OCI-LY7 (cell line): ENCODE measurements around the gene GYG1. TPM values are rescaled to one million over a fixed set of nuclear protein-coding genes. Genes with fewer than 3 reads are reported as not detected.

Source experiments
- BruUV-seq: library from RNA; stranded (reverse); fragments of 400-500 nt; replicated peaks from 2 replicates; lab custom pipeline; 2021; lab: Mats Ljungman, UMichigan
- CTCF ChIA-PET: fragments of 300-600 bp; sonication (Branson Sonifier 250); formaldehyde crosslinking; loops from one replicate; lab custom pipeline; 2022; ENCODE audit warnings: antibody characterized with exemption; ENCODE audit not compliant: unreplicated experiment; lab: Charles Lee
- POLR2A ChIA-PET: fragments of 300-600 bp; sonication (Branson Sonifier 250); formaldehyde crosslinking; loops from one replicate; lab custom pipeline; 2022; ENCODE audit warnings: antibody characterized with exemption; lab: Charles Lee
- DNase-seq: peaks from one replicate; pipeline ENCODE4 v3.0.0-alpha.2; 2015; ENCODE audit warnings: low spot score
- H2AFZ ChIP-seq: fragments of 200-600 bp; sonication (generic), shearing (Covaris generic); 2 replicates; pipeline ENCODE4 v1.6.1; 2014; ENCODE audit warnings: mild to moderate bottlenecking, antibody characterized with exemption, low read length, moderate library complexity
- H3K27ac ChIP-seq: fragments of 200-600 bp; sonication (generic); 2 replicates; pipeline ENCODE4 v1.5.1; 2014; ENCODE audit warnings: mixed run types, low read depth, mild to moderate bottlenecking, moderate library complexity, low read length, inconsistent platforms; ENCODE audit not compliant: poor library complexity, severe bottlenecking
- H3K36me3 ChIP-seq: fragments of 200-600 bp; sonication (generic); 2 replicates; pipeline ENCODE4 v1.6.1; 2014; ENCODE audit warnings: mild to moderate bottlenecking, antibody characterized with exemption, low read length, moderate library complexity, mixed read lengths; ENCODE audit not compliant: insufficient read depth
- H3K4me1 ChIP-seq: fragments of 200-600 bp; sonication (generic); 2 replicates; pipeline ENCODE4 v1.5.1; 2014; ENCODE audit warnings: mild to moderate bottlenecking, low read length; ENCODE audit not compliant: insufficient read depth, poor library complexity, severe bottlenecking
- H3K4me2 ChIP-seq: fragments of 200-600 bp; sonication (generic); 2 replicates; pipeline ENCODE4 v1.6.1; 2014; ENCODE audit warnings: mild to moderate bottlenecking, low read length
- H3K4me3 ChIP-seq: fragments of 200-600 bp; sonication (generic); 2 replicates; pipeline ENCODE4 v1.5.1; 2014; ENCODE audit warnings: mild to moderate bottlenecking, low read depth, low read length; ENCODE audit not compliant: poor library complexity, severe bottlenecking
- H3K79me2 ChIP-seq: fragments of 200-600 bp; sonication (generic); 2 replicates; pipeline ENCODE4 v1.6.1; 2016; ENCODE audit warnings: low read depth, mild to moderate bottlenecking, low read length, moderate library complexity, mixed read lengths; ENCODE audit not compliant: insufficient read depth
- H3K9me2 ChIP-seq: fragments of 200-600 bp; sonication (generic); 2 replicates; pipeline ENCODE4 v1.6.1; 2016; ENCODE audit warnings: mild to moderate bottlenecking, low read length, mixed read lengths; ENCODE audit not compliant: insufficient read depth
- H3K9me3 ChIP-seq: fragments of 200-600 bp; sonication (generic); 2 replicates; pipeline ENCODE4 v1.6.1; 2014; ENCODE audit warnings: mild to moderate bottlenecking, mixed run types, low read length, mixed read lengths
- H4K20me1 ChIP-seq: fragments of 200-600 bp; sonication (generic); 2 replicates; pipeline ENCODE4 v1.6.1; 2014; ENCODE audit warnings: mild to moderate bottlenecking, antibody characterized with exemption, low read length, moderate library complexity, mixed read lengths; ENCODE audit not compliant: insufficient read depth
- EZH2phosphoT487 ChIP-seq: fragments of 200-600 bp; sonication (generic); IDR thresholded peaks from 2 replicates; pipeline ENCODE4 v1.6.1; 2018; ENCODE audit warnings: low read depth, borderline replicate concordance, mild to moderate bottlenecking, mixed run types, antibody characterized with exemption, low read length, moderate library complexity, mixed read lengths
- intact Hi-C: fragments of 100-400 bp; cut with micrococcal nuclease; formaldehyde crosslinking; loops from one replicate; pipeline ENCODE4 v1.10.0; 2022; ENCODE audit not compliant: unreplicated experiment
- total RNA-seq, 2 experiments: library from RNA; depleted of rRNA in 1 of 2; stranded (reverse); fragments of >200 nt in 1 of 2; shearing (Covaris generic) in 1 of 2; gene quantifications; 2 replicates each; pipeline ENCODE4 v1.2.3, GENCODE V29; 2014 to 2022
- TF ChIP-seq, protein P1 (sequence below): fragments of 200-600 bp; sonication (generic); conservative IDR thresholded peaks from 2 replicates; pipeline ENCODE4 v1.5.1; 2014; ENCODE audit warnings: mild to moderate bottlenecking, antibody characterized with exemption, low read length, moderate library complexity, mixed read lengths

GYG1 gene
- total RNA-seq, 2 experiments from 2014 or later = 11.5 to 53.6 TPM

DNA sequence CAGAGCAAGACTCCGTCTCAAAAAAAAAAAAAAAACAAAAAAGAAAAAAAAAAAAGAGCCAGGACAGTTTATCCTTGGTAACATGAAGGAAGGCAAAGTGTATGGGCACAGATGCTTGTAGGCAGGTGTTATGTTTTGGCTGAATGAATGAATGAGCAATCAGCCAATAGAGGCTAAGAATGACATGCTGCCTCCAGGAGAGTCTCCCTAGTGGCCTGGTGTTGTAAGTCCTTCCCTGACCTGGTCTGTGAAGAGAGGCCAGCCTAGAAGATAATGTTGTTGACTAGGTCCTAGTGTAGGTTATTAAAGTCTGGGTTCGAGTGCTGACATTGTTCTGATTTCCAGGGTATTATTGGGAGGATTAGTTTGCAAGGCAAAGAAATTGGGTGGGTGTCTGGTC, 24.9 kb downstream of the GYG1 start:
- Histone ChIP-seq H3K9me3 (no peaks in the 10 kb centered on the region), H3K27ac (no peak overlapping the region), H3K79me2 (no peaks in the 10 kb centered on the region), H3K4me3 (no peak overlapping the region), H3K9me2 (no peaks in the 10 kb centered on the region), H2AFZ (no peak overlapping the region), H3K4me2 (no peak overlapping the region), H4K20me1 (no peaks in the 10 kb centered on the region), H3K4me1 (no peaks in the 10 kb centered on the region), H3K36me3 (peaks cover 38% of the 10 kb centered on the region)
- TF ChIP-seq, protein P1, sequence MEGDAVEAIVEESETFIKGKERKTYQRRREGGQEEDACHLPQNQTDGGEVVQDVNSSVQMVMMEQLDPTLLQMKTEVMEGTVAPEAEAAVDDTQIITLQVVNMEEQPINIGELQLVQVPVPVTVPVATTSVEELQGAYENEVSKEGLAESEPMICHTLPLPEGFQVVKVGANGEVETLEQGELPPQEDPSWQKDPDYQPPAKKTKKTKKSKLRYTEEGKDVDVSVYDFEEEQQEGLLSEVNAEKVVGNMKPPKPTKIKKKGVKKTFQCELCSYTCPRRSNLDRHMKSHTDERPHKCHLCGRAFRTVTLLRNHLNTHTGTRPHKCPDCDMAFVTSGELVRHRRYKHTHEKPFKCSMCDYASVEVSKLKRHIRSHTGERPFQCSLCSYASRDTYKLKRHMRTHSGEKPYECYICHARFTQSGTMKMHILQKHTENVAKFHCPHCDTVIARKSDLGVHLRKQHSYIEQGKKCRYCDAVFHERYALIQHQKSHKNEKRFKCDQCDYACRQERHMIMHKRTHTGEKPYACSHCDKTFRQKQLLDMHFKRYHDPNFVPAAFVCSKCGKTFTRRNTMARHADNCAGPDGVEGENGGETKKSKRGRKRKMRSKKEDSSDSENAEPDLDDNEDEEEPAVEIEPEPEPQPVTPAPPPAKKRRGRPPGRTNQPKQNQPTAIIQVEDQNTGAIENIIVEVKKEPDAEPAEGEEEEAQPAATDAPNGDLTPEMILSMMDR = no peak
- no peak for TF ChIP-seq EZH2phosphoT487
- ChIA-PET POLR2A (interaction anchor here (1.4 to 1.7 kb wide), 2 partner anchors 11 to 16 kb away, joined by 3 to 8 read pairs; no protein-coding TSS in a partner anchor), CTCF (no interaction called here)
- no TSS peak for BruUV-seq
- intact Hi-C loops = no loop called here
- no peak for DNase-seq

DNA sequence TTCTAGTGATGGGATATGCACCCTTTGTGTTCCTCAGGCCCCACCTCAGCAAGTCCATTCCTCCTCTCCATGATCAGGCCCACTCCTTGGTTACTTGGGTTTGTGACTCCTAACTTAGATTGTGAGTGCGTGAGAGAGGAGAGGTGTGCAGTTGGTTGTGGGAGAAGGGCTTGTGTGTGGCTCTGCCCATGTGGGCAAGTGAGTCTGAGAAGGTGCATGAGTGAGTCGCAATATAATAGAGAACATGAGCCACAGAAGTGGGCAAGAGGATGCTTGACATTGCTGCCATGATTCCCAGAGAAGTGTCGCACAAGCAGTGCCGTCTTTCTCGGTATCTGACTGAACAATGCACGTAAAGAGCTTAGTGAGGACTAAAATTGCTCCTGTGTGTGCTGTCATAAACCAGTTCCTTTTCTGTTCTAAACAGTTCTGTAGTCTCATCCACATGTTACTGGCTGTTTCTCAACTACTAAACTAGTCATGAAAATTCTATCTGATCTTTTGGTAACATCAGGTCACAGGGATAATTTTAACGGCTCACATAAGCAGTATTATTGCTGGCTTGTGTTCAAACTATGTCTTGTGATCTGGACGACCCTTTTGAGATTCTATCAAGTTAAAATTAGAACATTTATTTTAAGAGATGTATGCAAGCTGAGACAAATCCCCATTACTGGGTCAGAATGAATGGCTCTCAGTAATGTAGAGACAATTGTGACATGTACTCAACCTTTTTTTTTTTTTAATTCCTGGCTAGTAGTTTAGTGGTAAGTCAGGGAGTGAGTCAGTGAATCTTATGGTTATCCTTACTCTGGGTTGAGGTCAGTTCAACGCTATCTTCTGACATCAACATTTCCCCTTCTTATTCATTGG, 25.6 kb downstream of the GYG1 start:
- Histone ChIP-seq H3K79me2 (no peaks in the 10 kb centered on the region), H2AFZ (no peak overlapping the region), H3K36me3 (peaks cover 35% of the 10 kb centered on the region), H3K4me2 (no peak overlapping the region), H3K4me3 (no peak overlapping the region), H4K20me1 (no peaks in the 10 kb centered on the region), H3K9me3 (no peaks in the 10 kb centered on the region), H3K4me1 (no peaks in the 10 kb centered on the region), H3K27ac (no peak overlapping the region), H3K9me2 (no peaks in the 10 kb centered on the region)
- ChIA-PET CTCF (no interaction called here), POLR2A (interaction anchor here (1.7 kb wide), 1 partner anchor 16 kb away, joined by 8 read pairs; no protein-coding TSS in a partner anchor)
- TF ChIP-seq, protein P1 = no peak
- no peak for TF ChIP-seq EZH2phosphoT487
- intact Hi-C loops = no loop called here
- no TSS peak for BruUV-seq
- DNase-seq = no peak

DNA sequence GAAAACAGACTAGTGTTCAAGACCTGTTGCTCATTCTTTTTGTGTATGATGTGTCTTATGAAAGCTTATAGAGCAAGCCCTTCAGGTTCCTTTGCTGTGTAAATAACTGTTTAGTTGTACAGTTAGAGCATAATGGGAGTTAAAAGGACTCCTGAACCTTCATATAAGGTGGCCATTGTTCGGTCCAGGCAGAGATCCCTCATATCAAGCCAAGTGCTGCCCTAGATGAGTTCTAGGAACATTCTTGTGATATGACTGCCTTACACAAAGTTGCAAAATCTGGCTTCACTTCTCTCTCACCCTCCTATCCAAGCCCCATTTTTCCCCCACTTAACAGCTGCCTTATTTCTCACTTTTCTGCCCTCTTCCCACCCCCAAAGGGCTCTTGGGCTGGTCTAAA, 26.9 kb downstream of the GYG1 start:
- Histone ChIP-seq H3K9me3 (no peaks in the 10 kb centered on the region), H4K20me1 (no peaks in the 10 kb centered on the region), H2AFZ (no peak overlapping the region), H3K4me2 (no peak overlapping the region), H3K9me2 (no peaks in the 10 kb centered on the region), H3K79me2 (no peaks in the 10 kb centered on the region), H3K4me1 (no peaks in the 10 kb centered on the region), H3K27ac (no peak overlapping the region), H3K4me3 (no peak overlapping the region), H3K36me3 (peaks cover 35% of the 10 kb centered on the region)
- intact Hi-C loops = no loop called here
- ChIA-PET CTCF (no interaction called here), POLR2A (interaction anchor here (0.6 to 0.8 kb wide), 3 partner anchors 22 to 63 kb away, joined by 4 to 5 read pairs (median 5); no protein-coding TSS in a partner anchor)
- TF ChIP-seq, protein P1 = no peak
- TF ChIP-seq EZH2phosphoT487 = no peak
- BruUV-seq = no TSS peak
- no peak for DNase-seq
